Ovary (tissue), 3 donors: ENCODE measurements around the gene SIRT5.

Experiments used
- EP300 ChIP-seq: sonication (generic); formaldehyde crosslinking; IDR thresholded peaks from one replicate; pipeline ENCODE4 v1.6.1; 2017; ENCODE audit warnings: antibody characterized with exemption
- POLR2A ChIP-seq: fragments of 450-650 bp; IDR thresholded peaks from one replicate; pipeline ENCODE4 v1.6.1; 2017; ENCODE audit warnings: antibody characterized with exemption, mild to moderate bottlenecking, moderate library complexity
- TF ChIP-seq, protein P1 (sequence below), 3 donors: fragments of 450-650 bp in 2 of 3; fragments of 200-600 bp in 1 of 3; IDR thresholded peaks; one replicate each; pipeline versions ENCODE4 v1.5.1 to v1.8.0; 2016 to 2022; ENCODE audit warnings: antibody characterized with exemption in 3 of 3, mild to moderate bottlenecking in 1 of 3
- donor health status: DM: no; HTN: no; CAD: no.

DNA sequence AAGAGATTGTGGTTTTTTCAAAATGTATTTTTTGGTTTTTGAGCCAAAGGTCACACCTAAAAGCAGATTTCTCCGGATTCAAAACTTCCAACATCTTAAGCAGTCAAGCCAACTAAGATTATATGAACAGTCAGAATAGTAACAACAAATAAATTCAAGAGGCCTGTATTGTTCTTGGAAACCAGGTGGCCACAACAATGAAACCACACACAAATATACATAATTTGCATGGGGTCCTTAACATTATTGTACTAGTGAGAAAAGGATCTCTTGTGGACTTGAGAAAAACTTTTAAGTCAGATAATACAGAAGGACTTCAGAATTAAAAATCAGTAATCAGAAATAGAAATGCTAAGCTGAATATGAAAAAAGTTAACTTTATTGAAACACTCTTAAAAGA lies 81.3 kb downstream of the SIRT5 start:
- TF ChIP-seq, protein P1, sequence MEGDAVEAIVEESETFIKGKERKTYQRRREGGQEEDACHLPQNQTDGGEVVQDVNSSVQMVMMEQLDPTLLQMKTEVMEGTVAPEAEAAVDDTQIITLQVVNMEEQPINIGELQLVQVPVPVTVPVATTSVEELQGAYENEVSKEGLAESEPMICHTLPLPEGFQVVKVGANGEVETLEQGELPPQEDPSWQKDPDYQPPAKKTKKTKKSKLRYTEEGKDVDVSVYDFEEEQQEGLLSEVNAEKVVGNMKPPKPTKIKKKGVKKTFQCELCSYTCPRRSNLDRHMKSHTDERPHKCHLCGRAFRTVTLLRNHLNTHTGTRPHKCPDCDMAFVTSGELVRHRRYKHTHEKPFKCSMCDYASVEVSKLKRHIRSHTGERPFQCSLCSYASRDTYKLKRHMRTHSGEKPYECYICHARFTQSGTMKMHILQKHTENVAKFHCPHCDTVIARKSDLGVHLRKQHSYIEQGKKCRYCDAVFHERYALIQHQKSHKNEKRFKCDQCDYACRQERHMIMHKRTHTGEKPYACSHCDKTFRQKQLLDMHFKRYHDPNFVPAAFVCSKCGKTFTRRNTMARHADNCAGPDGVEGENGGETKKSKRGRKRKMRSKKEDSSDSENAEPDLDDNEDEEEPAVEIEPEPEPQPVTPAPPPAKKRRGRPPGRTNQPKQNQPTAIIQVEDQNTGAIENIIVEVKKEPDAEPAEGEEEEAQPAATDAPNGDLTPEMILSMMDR (IDR thresholded peaks at IDR 0.05) = no peak
- TF ChIP-seq EP300 (no peak), POLR2A (no peak)
